ENCODE results near the gene ZNF487.

GRCh38 chr10:43471146-43471545 is 34.2 kb downstream of the ZNF487 start:
- TF ChIP-seq CTCF (conservative IDR thresholded peaks at IDR 0.05; ENCODE audit: low read length) (no peak), EZH2phosphoT487 (IDR thresholded peaks at IDR 0.05; ENCODE audit: borderline replicate concordance, low read depth, low read length) (no peak)
